ENCODE measurements around the gene PTPRM.

The PTPRM gene

DNA sequence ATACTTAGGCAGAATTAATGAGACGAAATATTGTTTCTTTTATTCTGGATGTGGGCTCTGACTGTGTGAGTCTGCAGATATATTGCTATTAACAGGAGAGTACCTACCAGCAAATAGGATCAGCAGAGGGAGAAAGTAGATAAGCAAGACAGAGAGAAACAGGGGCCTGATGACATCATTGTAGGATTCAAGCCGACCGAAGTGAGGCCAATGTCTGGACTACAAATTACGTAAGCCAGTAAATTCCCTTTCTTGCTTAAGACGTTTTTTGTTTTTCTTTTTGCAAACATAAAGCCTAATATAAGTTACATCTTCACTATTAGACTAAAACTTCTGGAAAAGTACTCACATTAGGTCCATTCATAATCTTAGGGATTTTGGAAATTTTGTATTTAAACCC, 21.4 kb upstream of the PTPRM start:
- Histone ChIP-seq H3K4me3 (ENCODE audit: low read depth in 1 of 2, low read length in 2 of 2) (no peak overlapping the region), H3K36me3 (ENCODE audit: insufficient read depth, low read length) (no peaks in the 10 kb centered on the region), H3K9me3 (ENCODE audit: low read length) (no peaks in the 10 kb centered on the region), H3K4me1 (ENCODE audit: insufficient read depth, low read length) (no peaks in the 10 kb centered on the region), H3K27me3 (ENCODE audit: control insufficient read depth in 1 of 2, insufficient read depth in 2 of 2, low read length in 2 of 2) (no peaks in the 10 kb centered on the region), H3K27ac (ENCODE audit: low read depth, low read length) (no peak overlapping the region), H3K9ac (ENCODE audit: low read length) (no peak overlapping the region)

DNA sequence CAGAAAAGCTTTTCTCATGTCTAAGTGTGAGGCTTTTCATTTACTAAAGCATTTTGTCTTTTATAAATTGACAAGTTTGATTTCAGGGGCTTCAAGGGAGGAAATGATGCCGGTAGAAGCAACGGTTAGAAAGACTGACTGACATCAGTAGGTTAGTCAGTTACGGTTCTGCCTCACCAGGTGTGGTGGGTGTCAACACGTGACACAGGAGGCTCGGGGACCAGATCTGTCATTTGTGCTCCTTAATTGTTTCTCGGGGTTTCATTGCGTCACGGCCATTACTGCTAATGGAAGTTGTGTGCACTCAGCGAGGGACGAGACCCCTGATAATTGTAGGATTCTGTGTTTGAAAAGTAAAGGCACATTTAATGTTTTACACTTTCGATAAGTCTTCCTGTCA, 18.9 kb upstream of the PTPRM start:
- Histone ChIP-seq H3K9me3 (ENCODE audit: low read length) (no peaks in the 10 kb centered on the region), H3K27me3 (ENCODE audit: control insufficient read depth in 1 of 2, insufficient read depth in 2 of 2, low read length in 2 of 2) (no peaks in the 10 kb centered on the region), H3K4me3 (ENCODE audit: low read depth in 1 of 2, low read length in 2 of 2) (no peak overlapping the region), H3K36me3 (ENCODE audit: insufficient read depth, low read length) (no peaks in the 10 kb centered on the region), H3K9ac (ENCODE audit: low read length) (no peak overlapping the region), H3K27ac (ENCODE audit: low read depth, low read length) (no peak overlapping the region), H3K4me1 (ENCODE audit: insufficient read depth, low read length) (no peaks in the 10 kb centered on the region)

DNA sequence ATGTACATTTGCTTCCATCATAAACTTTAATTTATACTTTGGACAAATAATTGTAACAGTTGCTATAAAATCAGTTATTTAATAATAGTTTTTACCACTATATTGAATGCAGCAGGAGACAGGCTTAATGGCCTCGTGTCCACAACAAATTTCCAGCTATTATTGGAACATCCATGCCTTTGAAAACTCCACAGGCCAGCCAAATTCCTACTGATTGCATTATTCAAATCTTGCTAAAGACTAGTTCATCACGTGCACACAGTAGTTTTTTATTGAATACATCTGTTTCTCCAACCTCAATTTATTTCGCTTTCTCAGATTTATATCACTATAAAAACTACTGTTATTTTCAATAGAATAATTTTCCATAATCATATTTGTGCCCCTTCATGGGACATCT, 18.4 kb upstream of the PTPRM start:
- Histone ChIP-seq H3K36me3 (ENCODE audit: insufficient read depth, low read length) (no peaks in the 10 kb centered on the region), H3K27ac (ENCODE audit: low read depth, low read length) (no peak overlapping the region), H3K27me3 (ENCODE audit: control insufficient read depth in 1 of 2, insufficient read depth in 2 of 2, low read length in 2 of 2) (no peaks in the 10 kb centered on the region), H3K9me3 (ENCODE audit: low read length) (no peaks in the 10 kb centered on the region), H3K9ac (ENCODE audit: low read length) (no peak overlapping the region), H3K4me3 (ENCODE audit: low read depth in 1 of 2, low read length in 2 of 2) (no peak overlapping the region), H3K4me1 (ENCODE audit: insufficient read depth, low read length) (no peaks in the 10 kb centered on the region)

DNA sequence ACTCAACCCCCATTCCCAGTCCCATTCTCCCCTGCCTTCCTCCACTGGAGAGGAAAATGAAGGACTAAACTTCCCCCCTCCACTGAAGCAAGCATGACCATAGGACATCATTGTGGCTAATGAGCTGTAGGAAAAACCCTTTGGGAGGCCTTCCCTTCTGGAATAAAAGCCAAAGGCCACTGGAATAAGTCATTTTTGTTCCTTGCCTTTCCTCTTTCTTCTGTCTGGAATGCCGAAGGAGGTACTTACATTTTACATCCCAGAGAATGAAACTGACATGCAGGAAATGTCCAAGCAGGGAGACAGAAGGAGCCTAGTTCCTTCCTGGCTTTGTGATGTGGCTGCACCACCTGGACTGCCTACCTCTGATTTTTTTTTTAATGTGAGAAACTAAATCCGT, 9.1 kb upstream of the PTPRM start:
- H3K27me3 ChIP-seq (ENCODE audit: control insufficient read depth in 1 of 2, insufficient read depth in 2 of 2, low read length in 2 of 2), result no peaks in the 10 kb centered on the region
- no peaks in the 10 kb centered on the region for H3K9me3 ChIP-seq (ENCODE audit: low read length)
- H3K9ac ChIP-seq (ENCODE audit: low read length), result no peak overlapping the region
- H3K4me1 ChIP-seq (ENCODE audit: insufficient read depth, low read length), result peaks cover 16% of the 10 kb centered on the region
- no peak overlapping the region for H3K27ac ChIP-seq (ENCODE audit: low read depth, low read length)
- H3K4me3 ChIP-seq (ENCODE audit: low read depth in 1 of 2, low read length in 2 of 2), result no peak overlapping the region
- no peaks in the 10 kb centered on the region for H3K36me3 ChIP-seq (ENCODE audit: insufficient read depth, low read length)

DNA sequence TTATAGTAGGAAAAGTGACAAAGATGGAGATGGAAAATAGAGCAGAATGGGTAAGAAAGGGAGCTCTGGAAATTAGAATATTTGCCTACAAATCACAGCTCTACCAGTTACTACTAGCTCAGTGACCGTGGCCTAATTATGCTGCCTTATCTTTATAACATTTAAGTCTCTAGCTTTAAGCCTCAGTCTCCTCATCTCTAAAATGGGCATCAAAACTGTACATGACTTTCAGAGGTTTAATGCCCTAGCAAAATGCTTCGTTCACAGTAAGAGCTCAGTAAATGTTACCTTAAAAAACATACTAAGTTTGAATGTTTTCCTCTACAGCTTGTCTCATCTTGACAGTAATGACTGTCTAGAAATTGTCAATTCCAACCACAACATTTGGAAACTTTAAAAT, 8.3 kb upstream of the PTPRM start:
- Histone ChIP-seq H3K36me3 (ENCODE audit: insufficient read depth, low read length) (no peaks in the 10 kb centered on the region), H3K4me3 (ENCODE audit: low read depth in 1 of 2, low read length in 2 of 2) (no peak overlapping the region), H3K4me1 (ENCODE audit: insufficient read depth, low read length) (peaks cover 20% of the 10 kb centered on the region), H3K9me3 (ENCODE audit: low read length) (no peaks in the 10 kb centered on the region), H3K27me3 (ENCODE audit: control insufficient read depth in 1 of 2, insufficient read depth in 2 of 2, low read length in 2 of 2) (no peaks in the 10 kb centered on the region), H3K9ac (ENCODE audit: low read length) (no peak overlapping the region), H3K27ac (ENCODE audit: low read depth, low read length) (no peak overlapping the region)

DNA sequence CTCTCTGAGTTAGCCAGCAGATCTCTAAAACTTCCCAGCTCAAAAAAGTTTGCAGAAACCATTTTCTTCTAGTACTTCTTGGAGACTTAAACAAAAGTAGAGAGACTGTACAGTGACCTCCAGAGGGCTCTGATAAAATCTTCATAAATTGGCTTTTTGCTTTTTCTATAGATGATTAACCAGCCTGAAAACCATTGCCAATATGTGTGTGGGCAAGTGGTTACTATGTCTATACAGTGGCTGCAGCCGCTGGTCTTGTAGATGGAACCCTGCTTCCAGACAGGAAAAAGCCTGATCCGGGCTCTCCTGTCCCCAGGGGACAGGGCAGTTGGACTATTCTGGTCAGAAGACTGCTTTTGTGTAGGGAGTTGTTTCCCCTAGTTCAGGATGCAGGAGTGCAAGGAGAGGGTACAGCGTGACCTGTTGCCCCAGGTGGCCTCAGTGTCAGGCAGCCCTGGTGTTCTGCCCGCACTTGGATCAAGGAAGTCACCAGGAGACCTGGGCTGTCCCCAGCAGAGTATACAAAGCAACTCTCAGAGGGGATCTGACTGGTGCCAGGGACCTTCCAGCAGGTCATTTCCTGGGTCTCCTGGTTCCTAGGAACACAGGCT, 7.3 kb upstream of the PTPRM start:
- no peak overlapping the region for H3K9ac ChIP-seq (ENCODE audit: low read length)
- no peak overlapping the region for H3K27ac ChIP-seq (ENCODE audit: low read depth, low read length)
- peaks cover 26% of the 10 kb centered on the region for H3K4me1 ChIP-seq (ENCODE audit: insufficient read depth, low read length)
- no peaks in the 10 kb centered on the region for H3K36me3 ChIP-seq (ENCODE audit: insufficient read depth, low read length)
- no peaks in the 10 kb centered on the region for H3K9me3 ChIP-seq (ENCODE audit: low read length)
- H3K27me3 ChIP-seq (ENCODE audit: control insufficient read depth in 1 of 2, insufficient read depth in 2 of 2, low read length in 2 of 2), result no peaks in the 10 kb centered on the region
- no peak overlapping the region for H3K4me3 ChIP-seq (ENCODE audit: low read depth in 1 of 2, low read length in 2 of 2)

DNA sequence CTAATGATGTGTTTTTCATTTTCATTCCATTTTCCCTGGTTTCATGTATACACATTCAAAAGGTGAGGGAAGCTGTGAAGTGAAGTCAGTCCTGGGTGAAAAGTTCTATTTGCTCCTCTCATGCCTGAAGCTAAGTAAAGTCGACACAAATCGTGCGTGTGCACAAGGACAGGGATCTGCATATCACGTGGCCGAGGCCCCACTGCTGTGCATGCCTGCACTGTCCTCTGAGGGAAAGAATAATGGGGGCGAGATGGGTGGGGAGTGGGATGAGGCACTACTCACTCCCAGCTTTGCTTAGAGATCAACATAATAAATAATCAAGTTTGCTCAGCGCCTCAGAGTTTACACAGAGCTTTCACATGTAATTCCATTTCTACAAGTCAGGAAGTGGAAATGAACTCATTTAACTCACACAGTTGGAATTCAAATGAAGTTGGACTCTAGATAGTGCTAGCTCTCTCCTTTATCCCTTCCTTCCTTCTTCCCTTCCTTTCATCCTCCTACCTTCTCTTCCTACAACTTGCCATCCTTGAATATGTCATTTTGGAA, 5.1 kb upstream of the PTPRM start:
- no peaks in the 10 kb centered on the region for H3K27me3 ChIP-seq (ENCODE audit: control insufficient read depth in 1 of 2, insufficient read depth in 2 of 2, low read length in 2 of 2)
- peak overlapping the region; percentile 36 for H3K27ac ChIP-seq (ENCODE audit: low read depth, low read length)
- peaks cover 39% of the 10 kb centered on the region for H3K4me1 ChIP-seq (ENCODE audit: insufficient read depth, low read length)
- no peak overlapping the region for H3K9ac ChIP-seq (ENCODE audit: low read length)
- H3K36me3 ChIP-seq (ENCODE audit: insufficient read depth, low read length), result no peaks in the 10 kb centered on the region
- H3K9me3 ChIP-seq (ENCODE audit: low read length), result no peaks in the 10 kb centered on the region
- no peak overlapping the region for H3K4me3 ChIP-seq (ENCODE audit: low read depth in 1 of 2, low read length in 2 of 2)

DNA sequence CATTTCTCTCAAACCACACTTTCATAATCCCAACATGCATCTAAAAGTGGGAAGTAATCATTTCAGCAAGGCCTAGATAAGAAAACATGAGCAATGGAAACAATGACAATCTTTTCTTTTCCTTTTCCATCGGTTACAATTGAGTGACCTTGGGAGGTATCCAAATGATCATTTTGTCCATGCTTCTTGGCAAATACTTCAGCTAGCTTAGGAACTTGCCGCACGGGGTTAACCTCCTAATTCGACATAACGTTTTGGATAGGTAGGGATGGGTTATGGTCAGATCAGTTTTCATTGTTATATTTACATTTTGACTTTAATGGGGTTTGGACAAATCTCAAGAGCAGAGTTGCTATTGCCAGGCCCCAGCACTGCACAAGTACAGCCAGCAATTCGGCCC, 4.6 kb upstream of the PTPRM start:
- H3K4me1 ChIP-seq (ENCODE audit: insufficient read depth, low read length), result peaks cover 39% of the 10 kb centered on the region
- H3K4me3 ChIP-seq (ENCODE audit: low read depth in 1 of 2, low read length in 2 of 2), result no peak overlapping the region
- no peaks in the 10 kb centered on the region for H3K36me3 ChIP-seq (ENCODE audit: insufficient read depth, low read length)
- H3K27ac ChIP-seq (ENCODE audit: low read depth, low read length), result peak overlapping the region; percentile 36
- H3K9ac ChIP-seq (ENCODE audit: low read length), result no peak overlapping the region
- H3K27me3 ChIP-seq (ENCODE audit: control insufficient read depth in 1 of 2, insufficient read depth in 2 of 2, low read length in 2 of 2), result no peaks in the 10 kb centered on the region
- no peaks in the 10 kb centered on the region for H3K9me3 ChIP-seq (ENCODE audit: low read length)

DNA sequence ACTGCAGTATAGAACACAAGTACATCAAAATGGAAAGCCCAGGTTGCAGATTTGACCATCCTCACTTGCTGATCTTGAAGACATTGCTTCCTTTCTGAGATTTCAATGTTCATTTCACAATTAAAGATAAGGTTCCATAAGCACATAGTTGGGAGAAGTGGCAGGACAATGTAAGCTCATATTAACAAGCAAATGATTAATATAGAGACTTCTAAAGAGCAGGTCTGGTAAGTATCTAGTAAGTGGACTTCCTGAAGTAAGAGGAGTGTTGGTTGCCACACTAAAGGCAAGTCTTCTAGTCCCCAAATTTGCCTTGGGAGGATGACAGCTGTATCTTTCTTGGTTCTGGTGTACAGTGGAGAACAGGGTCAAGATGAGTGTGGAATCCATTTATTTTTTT, 1.4 kb upstream of the PTPRM start:
- Histone ChIP-seq H3K4me3 (ENCODE audit: low read depth in 1 of 2, low read length in 2 of 2) (peak overlapping the region; percentile 69 to 75), H3K4me1 (ENCODE audit: insufficient read depth, low read length) (peaks cover 46% of the 10 kb centered on the region), H3K27me3 (ENCODE audit: control insufficient read depth in 1 of 2, insufficient read depth in 2 of 2, low read length in 2 of 2) (no peaks in the 10 kb centered on the region), H3K9me3 (ENCODE audit: low read length) (no peaks in the 10 kb centered on the region), H3K36me3 (ENCODE audit: insufficient read depth, low read length) (no peaks in the 10 kb centered on the region), H3K9ac (ENCODE audit: low read length) (peak overlapping the region; percentile 41), H3K27ac (ENCODE audit: low read depth, low read length) (peak overlapping the region; percentile 87)

DNA sequence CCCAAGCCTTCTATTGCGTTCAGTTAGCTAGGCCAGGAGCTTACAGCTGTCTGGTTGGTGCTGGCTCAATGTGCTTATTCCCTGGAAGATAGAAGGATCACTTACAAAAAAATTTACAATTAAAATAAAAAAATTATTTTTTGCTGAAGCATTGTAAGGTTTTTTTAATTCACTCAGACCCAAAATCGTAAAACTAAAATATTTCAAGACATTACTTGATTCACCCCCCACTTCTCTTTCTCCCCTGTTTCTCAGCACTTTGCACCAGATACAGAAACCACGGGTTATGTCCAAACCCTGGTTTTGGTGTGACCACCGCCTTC, 911 bp upstream of the PTPRM start:
- H3K9ac ChIP-seq (ENCODE audit: low read length), result peak overlapping the region; percentile 41
- H3K4me3 ChIP-seq (ENCODE audit: low read depth in 1 of 2, low read length in 2 of 2), result peak overlapping the region; percentile 69 to 75
- peaks cover 46% of the 10 kb centered on the region for H3K4me1 ChIP-seq (ENCODE audit: insufficient read depth, low read length)
- peak overlapping the region; percentile 87 for H3K27ac ChIP-seq (ENCODE audit: low read depth, low read length)
- no peaks in the 10 kb centered on the region for H3K27me3 ChIP-seq (ENCODE audit: control insufficient read depth in 1 of 2, insufficient read depth in 2 of 2, low read length in 2 of 2)
- no peaks in the 10 kb centered on the region for H3K36me3 ChIP-seq (ENCODE audit: insufficient read depth, low read length)
- H3K9me3 ChIP-seq (ENCODE audit: low read length), result no peaks in the 10 kb centered on the region

DNA sequence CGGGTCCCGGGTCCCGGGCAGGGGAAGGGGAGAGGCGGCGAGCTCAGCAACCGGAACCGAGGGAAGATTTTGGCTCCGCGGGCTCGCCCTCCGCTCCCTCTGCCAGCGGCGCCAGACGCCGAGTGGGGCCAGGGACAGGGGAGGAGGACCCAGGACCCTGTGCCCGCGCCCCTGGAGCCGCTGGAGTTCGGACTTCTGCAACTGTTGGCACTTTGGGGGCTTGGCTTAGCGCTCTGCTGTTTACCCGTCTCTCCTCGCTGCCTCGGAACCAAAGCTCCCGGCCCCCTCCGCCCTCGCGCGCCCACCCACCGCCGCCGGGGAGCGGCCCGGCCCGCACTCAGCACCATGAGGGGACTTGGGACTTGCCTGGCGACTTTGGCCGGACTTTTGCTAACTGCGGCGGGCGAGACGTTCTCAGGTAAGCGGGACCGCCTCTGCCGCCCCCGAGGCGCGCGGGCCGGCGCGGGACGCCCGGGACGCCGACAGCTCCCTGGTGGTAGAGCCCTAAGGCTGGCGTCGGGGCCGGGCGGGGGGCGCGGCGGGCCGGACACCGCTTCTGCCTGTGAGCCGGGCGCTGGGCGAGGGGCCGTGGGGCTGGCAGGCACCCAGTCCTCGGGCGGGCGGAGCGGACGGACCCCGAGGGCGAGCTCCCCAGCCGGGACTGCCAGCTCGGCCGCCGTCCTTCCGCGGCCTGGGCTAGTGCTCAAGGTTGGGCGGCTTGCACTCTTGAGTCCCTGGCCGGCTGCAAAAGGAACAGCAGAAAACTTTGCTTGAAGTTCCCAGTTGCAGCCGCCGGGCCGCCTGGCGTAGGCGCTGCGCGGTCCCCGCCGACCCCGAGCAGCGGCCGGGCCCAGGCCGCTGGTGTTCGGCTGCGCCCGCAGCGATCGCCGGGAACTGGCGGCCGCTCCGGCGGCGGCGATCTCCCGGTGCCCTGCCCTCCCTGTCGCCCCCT, 634 bp downstream of the PTPRM start:
- H3K9me3 ChIP-seq (ENCODE audit: low read length), result no peaks in the 10 kb centered on the region
- peak overlapping the region; percentile 97 for H3K27ac ChIP-seq (ENCODE audit: low read depth, low read length)
- peak overlapping the region; percentile 71 to 99 for H3K4me3 ChIP-seq (ENCODE audit: low read depth in 1 of 2, low read length in 2 of 2)
- no peak overlapping the region for H3K9ac ChIP-seq (ENCODE audit: low read length)
- H3K36me3 ChIP-seq (ENCODE audit: insufficient read depth, low read length), result no peaks in the 10 kb centered on the region
- peaks cover 32% of the 10 kb centered on the region for H3K4me1 ChIP-seq (ENCODE audit: insufficient read depth, low read length)
- no peaks in the 10 kb centered on the region for H3K27me3 ChIP-seq (ENCODE audit: control insufficient read depth in 1 of 2, insufficient read depth in 2 of 2, low read length in 2 of 2)
